Measurements from ENCODE around the gene LOXL1. TPM values are rescaled to one million over a fixed set of nuclear protein-coding genes. Genes with fewer than 3 reads are reported as not detected.

The LOXL1 gene
- total RNA-seq, 1 donor from 2014 or later, result 280 TPM

GRCh38 chr15:73932381-73933191 is 6.3 kb downstream of the LOXL1 start:
- H3K27me3 ChIP-seq (ENCODE audit: insufficient read depth, low read length), result no peaks in the 10 kb centered on the region
- H3K4me3 ChIP-seq (ENCODE audit: insufficient read depth, low read depth, low read length), result no peak overlapping the region
- H3K4me3 Mint-ChIP-seq (ENCODE audit: unreplicated experiment), result peak overlapping the region; percentile 62
- H3K36me3 ChIP-seq (ENCODE audit: insufficient read depth, low read length), result peaks cover 4% of the 10 kb centered on the region
- H3K4me1 Mint-ChIP-seq (ENCODE audit: low read depth, unreplicated experiment), result peaks cover 66% of the 10 kb centered on the region
- H3K4me1 ChIP-seq (ENCODE audit: insufficient read depth, low read length), result peaks cover 65% of the 10 kb centered on the region
- TF ChIP-seq EZH2 (IDR thresholded peaks at IDR 0.05; ENCODE audit: insufficient read depth, low read length) (no peak), CTCF (IDR thresholded peaks at IDR 0.05; ENCODE audit: insufficient read depth, low read depth, low read length) (no peak)
- H3K79me2 ChIP-seq (ENCODE audit: insufficient read depth, low read length), result peaks cover 98% of the 10 kb centered on the region
- DNase-seq (ENCODE audit: low read depth) (no peak), FAIRE-seq (peak; percentile 75)
- H3K27me3 Mint-ChIP-seq (ENCODE audit: low read depth, unreplicated experiment), result no peaks in the 10 kb centered on the region
- H3K36me3 Mint-ChIP-seq (ENCODE audit: low read depth, unreplicated experiment), result peaks cover 25% of the 10 kb centered on the region
- H3K27ac Mint-ChIP-seq (ENCODE audit: unreplicated experiment), result peak overlapping the region; percentile 72
- no peak overlapping the region for H2AFZ ChIP-seq (ENCODE audit: low read depth, low read length)
- peak overlapping the region; percentile 33 for H3K27ac ChIP-seq (ENCODE audit: low read depth, low read length)
- no peaks in the 10 kb centered on the region for H3K9me3 Mint-ChIP-seq (ENCODE audit: unreplicated experiment)
- no peaks in the 10 kb centered on the region for H3K9me3 ChIP-seq (ENCODE audit: insufficient read depth, low read depth, low read length)
- peak overlapping the region; percentile 31 for H3K4me2 ChIP-seq (ENCODE audit: low read length)
- peaks cover 83% of the 10 kb centered on the region for H4K20me1 ChIP-seq (ENCODE audit: insufficient read depth, low read length)
- H3K9ac ChIP-seq (ENCODE audit: low read length), result peak overlapping the region; percentile 40

- DNase-seq (ENCODE audit: low read depth), result no peak
- Histone ChIP-seq H3K36me3 (ENCODE audit: insufficient read depth, low read length) (peaks cover 4% of the 10 kb centered on the region), H3K27ac (ENCODE audit: low read depth, low read length) (no peak overlapping the region), H3K79me2 (ENCODE audit: insufficient read depth, low read length) (peaks cover 98% of the 10 kb centered on the region), H3K9ac (ENCODE audit: low read length) (no peak overlapping the region), H3K4me2 (ENCODE audit: low read length) (no peak overlapping the region), H4K20me1 (ENCODE audit: insufficient read depth, low read length) (peaks cover 71% of the 10 kb centered on the region), H3K9me3 (ENCODE audit: insufficient read depth, low read depth, low read length) (no peaks in the 10 kb centered on the region), H3K27me3 (ENCODE audit: insufficient read depth, low read length) (no peaks in the 10 kb centered on the region), H2AFZ (ENCODE audit: low read depth, low read length) (no peak overlapping the region), H3K4me3 (ENCODE audit: insufficient read depth, low read depth, low read length) (no peak overlapping the region), H3K4me1 (ENCODE audit: insufficient read depth, low read length) (peaks cover 59% of the 10 kb centered on the region)
- Mint-ChIP-seq H3K36me3 (ENCODE audit: low read depth, unreplicated experiment) (peaks cover 25% of the 10 kb centered on the region), H3K4me1 (ENCODE audit: low read depth, unreplicated experiment) (peaks cover 67% of the 10 kb centered on the region), H3K27me3 (ENCODE audit: low read depth, unreplicated experiment) (no peaks in the 10 kb centered on the region), H3K27ac (ENCODE audit: unreplicated experiment) (peak overlapping the region; percentile 92), H3K4me3 (ENCODE audit: unreplicated experiment) (no peak overlapping the region), H3K9me3 (ENCODE audit: unreplicated experiment) (no peaks in the 10 kb centered on the region)
- no peak for FAIRE-seq
- TF ChIP-seq CTCF (IDR thresholded peaks at IDR 0.05; ENCODE audit: insufficient read depth, low read depth, low read length) (no peak), EZH2 (IDR thresholded peaks at IDR 0.05; ENCODE audit: insufficient read depth, low read length) (no peak)
Measured at GRCh38 chr15:73934281-73934680, 8.0 kb downstream of the LOXL1 start.

GRCh38 chr15:73935547-73935946 is 9.3 kb downstream of the LOXL1 start:
- Histone ChIP-seq H3K36me3 (ENCODE audit: insufficient read depth, low read length) (peaks cover 4% of the 10 kb centered on the region), H3K4me2 (ENCODE audit: low read length) (peak overlapping the region; percentile 23), H4K20me1 (ENCODE audit: insufficient read depth, low read length) (peaks cover 62% of the 10 kb centered on the region), H3K27me3 (ENCODE audit: insufficient read depth, low read length) (no peaks in the 10 kb centered on the region), H3K27ac (ENCODE audit: low read depth, low read length) (no peak overlapping the region), H3K4me1 (ENCODE audit: insufficient read depth, low read length) (peaks cover 59% of the 10 kb centered on the region), H3K9ac (ENCODE audit: low read length) (peak overlapping the region; percentile 51), H2AFZ (ENCODE audit: low read depth, low read length) (no peak overlapping the region), H3K4me3 (ENCODE audit: insufficient read depth, low read depth, low read length) (no peak overlapping the region), H3K9me3 (ENCODE audit: insufficient read depth, low read depth, low read length) (no peaks in the 10 kb centered on the region), H3K79me2 (ENCODE audit: insufficient read depth, low read length) (peaks cover 100% of the 10 kb centered on the region)
- FAIRE-seq, result no peak
- DNase-seq (ENCODE audit: low read depth), result no peak
- Mint-ChIP-seq H3K4me1 (ENCODE audit: low read depth, unreplicated experiment) (peaks cover 70% of the 10 kb centered on the region), H3K9me3 (ENCODE audit: unreplicated experiment) (no peaks in the 10 kb centered on the region), H3K27ac (ENCODE audit: unreplicated experiment) (peak overlapping the region; percentile 69), H3K27me3 (ENCODE audit: low read depth, unreplicated experiment) (no peaks in the 10 kb centered on the region), H3K4me3 (ENCODE audit: unreplicated experiment) (peak overlapping the region; percentile 71), H3K36me3 (ENCODE audit: low read depth, unreplicated experiment) (peaks cover 30% of the 10 kb centered on the region)
- no peak for TF ChIP-seq EZH2 (IDR thresholded peaks at IDR 0.05; ENCODE audit: insufficient read depth, low read length)
- no peak for TF ChIP-seq CTCF (IDR thresholded peaks at IDR 0.05; ENCODE audit: insufficient read depth, low read depth, low read length)

Data from astrocyte (in vitro differentiated cells and primary cell).